A204.1 (cell line): ENCODE results near the gene FAM53B.
"Not testable (repeated sequence)": the region's sequence is repeated elsewhere in the genome, so short reads cannot be mapped to it uniquely, and the experiment has no call there.

ENCODE experiments used
- FAIRE-seq: peaks from 2 replicates; lab custom pipeline; 2012; peaks lifted over from hg19 to GRCh38; lab: Jason Lieb, UNC

FAM53B gene

GRCh38 chr10:124595143-124595883 lies 148.9 kb downstream of the FAM53B start:
- no peak for FAIRE-seq

- FAIRE-seq, result no peak
Measured at GRCh38 chr10:124594240-124594639, 149.9 kb downstream of the FAM53B start.

- no peak for FAIRE-seq
Measured at GRCh38 chr10:124593431-124593985, 150.7 kb downstream of the FAM53B start.

GRCh38 chr10:124592736-124593430 lies 151.3 kb downstream of the FAM53B start:
- FAIRE-seq, result no peak

- FAIRE-seq, result no peak
Measured at GRCh38 chr10:124592101-124592500, 152.1 kb downstream of the FAM53B start.

GRCh38 chr10:124591123-124591495 lies 153.1 kb downstream of the FAM53B start:
- no peak for FAIRE-seq

GRCh38 chr10:124590216-124591122 lies 153.7 kb downstream of the FAM53B start:
- no peak for FAIRE-seq

- FAIRE-seq, result no peak
Measured at GRCh38 chr10:124589491-124590041, 154.6 kb downstream of the FAM53B start.

- no peak for FAIRE-seq
Measured at GRCh38 chr10:124588736-124589490, 155.3 kb downstream of the FAM53B start.

- FAIRE-seq, result not testable (repeated sequence)
Measured at GRCh38 chr10:124588341-124588735, 155.8 kb downstream of the FAM53B start.

- FAIRE-seq, result no peak
Measured at GRCh38 chr10:124587811-124588211, 156.4 kb downstream of the FAM53B start.

GRCh38 chr10:124586142-124586541 lies 158.0 kb downstream of the FAM53B start:
- FAIRE-seq, result no peak

- no peak for FAIRE-seq
Measured at GRCh38 chr10:124579011-124579399, 165.2 kb downstream of the FAM53B start.

GRCh38 chr10:124578231-124579010 lies 165.8 kb downstream of the FAM53B start:
- no peak for FAIRE-seq

GRCh38 chr10:124577651-124578050 lies 166.5 kb downstream of the FAM53B start:
- FAIRE-seq, result no peak

- no peak for FAIRE-seq
Measured at GRCh38 chr10:124576526-124577420, 167.4 kb downstream of the FAM53B start.

GRCh38 chr10:124575107-124576035 lies 168.8 kb downstream of the FAM53B start:
- FAIRE-seq, result no peak

- FAIRE-seq, result no peak
Measured at GRCh38 chr10:124574456-124575070, 169.6 kb downstream of the FAM53B start.
